Measurements from ENCODE around the gene JAKMIP1. TPM values are rescaled to one million over a fixed set of nuclear protein-coding genes. Genes with fewer than 3 reads are reported as not detected.

JAKMIP1 gene
- total and polyA plus RNA-seq, 12 donors, result 0.14 to 5.3 (median 2.9) TPM; not detected in 2

DNA sequence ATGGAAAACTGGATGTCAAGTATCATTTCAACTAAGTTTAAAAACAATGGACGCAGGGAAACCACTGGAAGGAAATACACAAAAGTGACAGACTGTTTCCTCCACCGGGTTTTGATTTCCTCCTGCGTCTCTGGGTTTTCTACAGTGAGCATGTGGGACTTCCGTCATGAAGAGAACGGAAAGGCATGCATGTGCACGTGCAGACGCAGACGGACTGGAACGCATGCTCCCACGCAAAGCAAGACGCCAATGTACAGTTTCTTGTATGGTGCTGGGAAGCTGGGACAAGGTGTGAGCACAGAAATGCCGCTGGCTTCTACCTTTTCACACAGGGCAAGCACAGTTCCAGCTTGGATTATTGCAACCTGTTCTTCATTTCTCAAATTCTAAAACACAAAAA is 151.8 kb downstream of the JAKMIP1 start:
- Histone ChIP-seq H3K27ac (no peak overlapping the region), H3K9me3 (replicated peaks in 1 of 3) (no peaks in the 10 kb centered on the region), H3K27me3 (no peaks in the 10 kb centered on the region), H3K4me1 (replicated peaks in 1 of 2) (no peaks in the 10 kb centered on the region), H3K36me3 (replicated peaks in 1 of 2) (no peaks in the 10 kb centered on the region), H3K4me3 (no peak overlapping the region)
- intact Hi-C loops (cut with DNase I), result no loop called here
- WGBS, 4 donors, result 61 to 73% (median 66%) methylated on average over 12 of the region's 12 CpGs
- no peak for TF ChIP-seq POLR2A (IDR thresholded peaks at IDR 0.05)
- TF ChIP-seq, protein P1, sequence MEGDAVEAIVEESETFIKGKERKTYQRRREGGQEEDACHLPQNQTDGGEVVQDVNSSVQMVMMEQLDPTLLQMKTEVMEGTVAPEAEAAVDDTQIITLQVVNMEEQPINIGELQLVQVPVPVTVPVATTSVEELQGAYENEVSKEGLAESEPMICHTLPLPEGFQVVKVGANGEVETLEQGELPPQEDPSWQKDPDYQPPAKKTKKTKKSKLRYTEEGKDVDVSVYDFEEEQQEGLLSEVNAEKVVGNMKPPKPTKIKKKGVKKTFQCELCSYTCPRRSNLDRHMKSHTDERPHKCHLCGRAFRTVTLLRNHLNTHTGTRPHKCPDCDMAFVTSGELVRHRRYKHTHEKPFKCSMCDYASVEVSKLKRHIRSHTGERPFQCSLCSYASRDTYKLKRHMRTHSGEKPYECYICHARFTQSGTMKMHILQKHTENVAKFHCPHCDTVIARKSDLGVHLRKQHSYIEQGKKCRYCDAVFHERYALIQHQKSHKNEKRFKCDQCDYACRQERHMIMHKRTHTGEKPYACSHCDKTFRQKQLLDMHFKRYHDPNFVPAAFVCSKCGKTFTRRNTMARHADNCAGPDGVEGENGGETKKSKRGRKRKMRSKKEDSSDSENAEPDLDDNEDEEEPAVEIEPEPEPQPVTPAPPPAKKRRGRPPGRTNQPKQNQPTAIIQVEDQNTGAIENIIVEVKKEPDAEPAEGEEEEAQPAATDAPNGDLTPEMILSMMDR (IDR thresholded peaks at IDR 0.05), result no peak
- DNase-seq, result no peak

DNA sequence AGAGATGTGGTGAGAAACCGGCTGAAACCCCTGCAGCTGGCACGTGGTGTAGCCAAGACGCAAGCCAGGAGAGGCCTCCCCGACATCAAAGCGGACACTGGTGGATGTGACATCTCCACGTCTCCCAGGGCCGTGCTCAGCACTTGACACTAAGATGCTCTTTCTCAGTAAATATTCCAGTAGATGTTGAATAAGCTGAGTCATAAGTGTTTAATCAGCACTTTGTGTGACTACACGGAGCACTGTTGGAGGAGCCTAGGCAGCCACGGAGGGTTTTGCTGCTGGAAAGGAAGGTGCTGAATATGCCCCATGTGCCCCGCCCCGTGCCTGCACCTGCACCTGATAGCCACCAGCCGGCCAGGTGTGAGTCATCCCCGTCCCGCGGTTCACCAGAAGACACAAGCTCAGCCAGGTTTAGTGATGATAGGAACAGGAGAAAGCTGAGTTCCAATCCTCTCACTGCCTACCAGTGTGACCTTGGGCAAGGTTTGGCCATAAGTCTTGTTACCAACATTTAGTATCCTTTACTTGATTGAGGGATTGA is 153.1 kb downstream of the JAKMIP1 start:
- no peak for TF ChIP-seq POLR2A (IDR thresholded peaks at IDR 0.05)
- TF ChIP-seq, protein P1 (IDR thresholded peaks at IDR 0.05), result no peak
- H3K4me1 ChIP-seq (replicated peaks in 1 of 2), result no peaks in the 10 kb centered on the region
- no peaks in the 10 kb centered on the region for H3K27me3 ChIP-seq
- no peak overlapping the region for H3K27ac ChIP-seq
- no peak overlapping the region for H3K4me3 ChIP-seq
- no peaks in the 10 kb centered on the region for H3K36me3 ChIP-seq (replicated peaks in 1 of 2)
- 71 to 79% (median 77%) methylated on average over 14 to 15 of the region's 15 CpGs for WGBS, 4 donors
- intact Hi-C loops (cut with DNase I), result no loop called here
- DNase-seq, result no peak
- no peaks in the 10 kb centered on the region for H3K9me3 ChIP-seq (replicated peaks in 1 of 3)

DNA sequence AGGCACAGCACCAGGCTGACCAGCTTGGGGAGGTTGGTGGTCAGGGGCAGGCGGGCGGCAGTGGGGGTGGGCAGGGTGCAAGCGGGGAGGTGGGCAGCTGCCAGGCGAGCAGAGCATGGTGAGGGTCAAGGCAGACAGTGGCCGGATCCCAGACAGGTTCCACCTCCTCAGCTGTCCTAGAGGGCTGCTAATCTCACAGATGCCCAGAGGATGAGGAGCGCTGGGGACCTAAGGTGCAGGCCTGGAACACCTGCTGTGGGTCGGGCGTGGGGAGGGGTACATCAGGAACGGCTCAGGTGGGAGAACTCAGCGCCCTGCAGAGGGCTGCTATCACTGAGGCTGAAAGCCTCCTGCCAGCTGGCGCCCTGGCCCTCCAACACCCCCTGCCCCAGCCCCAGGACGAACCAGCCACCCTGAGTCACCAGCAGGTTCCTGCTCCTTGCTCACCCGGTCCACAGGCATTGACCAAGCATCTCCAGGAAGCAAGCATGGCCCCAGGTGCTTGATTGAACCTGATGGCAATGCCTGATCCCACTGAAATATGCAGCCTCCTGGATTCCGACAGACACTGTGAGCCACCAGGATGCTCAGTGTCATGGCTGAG is 153.7 kb downstream of the JAKMIP1 start:
- no peak overlapping the region for H3K27ac ChIP-seq
- H3K9me3 ChIP-seq (replicated peaks in 1 of 3), result no peaks in the 10 kb centered on the region
- H3K4me1 ChIP-seq (replicated peaks in 1 of 2), result no peaks in the 10 kb centered on the region
- no peak overlapping the region for H3K4me3 ChIP-seq
- intact Hi-C loops (cut with DNase I), result no loop called here
- H3K27me3 ChIP-seq, result no peaks in the 10 kb centered on the region
- TF ChIP-seq, protein P1 (IDR thresholded peaks at IDR 0.05), result no peak
- TF ChIP-seq POLR2A (IDR thresholded peaks at IDR 0.05), result no peak
- H3K36me3 ChIP-seq (replicated peaks in 1 of 2), result no peaks in the 10 kb centered on the region
- 84 to 89% (median 85%) methylated on average over 7 to 14 of the region's 14 CpGs for WGBS, 4 donors
- DNase-seq, result no peak

DNA sequence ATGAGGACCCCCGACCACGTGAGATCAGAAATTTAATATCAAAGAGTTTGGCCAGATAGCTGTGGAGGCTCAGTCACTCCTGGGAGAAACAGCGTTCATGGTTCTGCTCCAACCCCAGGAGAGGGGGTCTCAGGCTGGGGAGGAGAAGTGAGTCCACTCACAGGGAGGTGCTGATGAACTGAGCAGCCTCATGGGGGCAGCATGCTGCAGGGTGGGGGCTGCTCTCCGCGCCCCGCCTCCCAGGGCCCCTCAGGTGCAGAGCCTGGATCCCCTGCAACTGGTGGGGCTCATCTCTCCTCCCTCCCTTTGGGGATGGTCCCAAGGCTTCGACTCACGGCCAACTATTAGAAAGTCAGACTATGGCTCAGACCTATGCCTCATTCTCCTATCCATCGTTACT is 155.5 kb downstream of the JAKMIP1 start:
- 28 to 48% (median 40%) methylated on average over 5 to 9 of the region's 9 CpGs for WGBS, 4 donors
- H3K4me3 ChIP-seq, result no peak overlapping the region
- no peaks in the 10 kb centered on the region for H3K27me3 ChIP-seq
- H3K36me3 ChIP-seq (replicated peaks in 1 of 2), result no peaks in the 10 kb centered on the region
- H3K27ac ChIP-seq, result no peak overlapping the region
- TF ChIP-seq POLR2A (IDR thresholded peaks at IDR 0.05), result no peak
- TF ChIP-seq, protein P1 (IDR thresholded peaks at IDR 0.05), result no peak
- H3K9me3 ChIP-seq (replicated peaks in 1 of 3), result no peaks in the 10 kb centered on the region
- DNase-seq, result no peak
- H3K4me1 ChIP-seq (replicated peaks in 1 of 2), result no peaks in the 10 kb centered on the region
- intact Hi-C loops (cut with DNase I), result no loop called here
